Stimulated activated CD8-positive, alpha-beta memory T cell treated with anti-CD3 and anti-CD28 coated beads, Interleukin-4, amount 100 ng/mL, for 1 hour (primary cell): Measurements from ENCODE around the gene ATP1A4.

ENCODE experiments used
- DNase-seq, 2 donors: peaks; one replicate each; pipeline ENCODE4 v3.0.0-alpha.2; 2020; ENCODE audit warnings: low read depth in 2 of 2, low spot score in 1 of 2

Gene ATP1A4

GRCh38 chr1:160205242-160206035 is 54.0 kb downstream of the ATP1A4 start, which contains the start of gene PEA15:
Gene PEA15, plus strand, starts transcription at chr1:160205384. Its CDS starts 6,161 bp downstream, at chr1:160211545.
- DNase-seq: peak; percentile 23 to 39

- DNase-seq: peak in 1 of 2 donors; percentile 14
Measured at GRCh38 chr1:160206036-160206389, 54.6 kb downstream of the ATP1A4 start.

GRCh38 chr1:160206421-160207117 is 55.2 kb downstream of the ATP1A4 start:
- no peak for DNase-seq

- no peak for DNase-seq
Measured at GRCh38 chr1:160207118-160207650, 55.8 kb downstream of the ATP1A4 start.

GRCh38 chr1:160207771-160208556 is 56.6 kb downstream of the ATP1A4 start:
- DNase-seq: no peak

GRCh38 chr1:160208557-160209320 is 57.3 kb downstream of the ATP1A4 start:
- no peak for DNase-seq

- no peak for DNase-seq
Measured at GRCh38 chr1:160209321-160210046, 58.1 kb downstream of the ATP1A4 start.

- DNase-seq: no peak
Measured at GRCh38 chr1:160210561-160210960, 59.2 kb downstream of the ATP1A4 start.

- no peak for DNase-seq
Measured at GRCh38 chr1:160211046-160211790, 59.8 kb downstream of the ATP1A4 start.

- DNase-seq: no peak
Measured at GRCh38 chr1:160214481-160215140, 63.2 kb downstream of the ATP1A4 start.

- no peak for DNase-seq
Measured at GRCh38 chr1:160216301-160216700, 64.9 kb downstream of the ATP1A4 start.

- DNase-seq: no peak
Measured at GRCh38 chr1:160217481-160218051, 66.2 kb downstream of the ATP1A4 start.

- DNase-seq: no peak
Measured at GRCh38 chr1:160219062-160219929, 67.9 kb downstream of the ATP1A4 start.

GRCh38 chr1:160220301-160220700 is 68.9 kb downstream of the ATP1A4 start:
- DNase-seq: no peak

- DNase-seq: no peak
Measured at GRCh38 chr1:160221089-160221488, 69.7 kb downstream of the ATP1A4 start.

- no peak for DNase-seq
Measured at GRCh38 chr1:160222546-160222945, 71.1 kb downstream of the ATP1A4 start.

GRCh38 chr1:160224606-160225005 is 73.2 kb downstream of the ATP1A4 start:
- DNase-seq: no peak
